Adrenal gland (tissue), 5 donors: ENCODE data around the gene FAM234A.

Experiments used
- POLR2A ChIP-seq, 2 donors: fragments of 450-650 bp; IDR thresholded peaks; one replicate each; pipeline ENCODE4 v1.6.1; 2017; ENCODE audit warnings: antibody characterized with exemption in 2 of 2, mild to moderate bottlenecking in 2 of 2, moderate library complexity in 1 of 2
- TF ChIP-seq, protein P1 (sequence below), 6 experiments: fragments of 450-650 bp in 4 of 6; fragments of 200-600 bp in 2 of 6; sonication (generic) in 1 of 6; IDR thresholded peaks; 1 replicate in 5 of 6; 2 replicates in 1 of 6; pipeline versions ENCODE4 v1.5.1 to v1.8.0; 2016 to 2021; ENCODE audit warnings: antibody characterized with exemption in 6 of 6, mild to moderate bottlenecking in 2 of 6, moderate library complexity in 1 of 6
- donor health status: DM: no; HTN: no; CAD: no.

DNA sequence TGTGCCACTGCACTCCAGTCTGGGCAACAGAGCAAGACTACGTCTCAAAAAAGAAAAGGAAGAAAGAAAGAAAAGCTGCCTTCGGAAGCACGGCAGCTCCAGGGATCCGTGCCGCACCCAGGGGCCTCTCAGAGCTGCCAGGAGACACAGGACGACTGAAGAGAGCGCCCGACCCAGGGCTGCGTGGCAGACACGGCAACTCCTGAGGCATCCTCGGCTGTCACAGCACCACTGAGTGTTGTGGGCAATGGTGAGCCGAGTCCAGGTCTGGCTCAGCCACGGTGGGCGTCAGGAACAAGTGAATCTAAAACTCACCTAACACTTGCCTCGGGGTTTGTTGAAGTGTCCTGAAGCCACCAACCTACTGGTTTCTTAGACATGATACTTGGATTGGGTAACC lies 77.1 kb downstream of the FAM234A start:
- TF ChIP-seq, protein P1, sequence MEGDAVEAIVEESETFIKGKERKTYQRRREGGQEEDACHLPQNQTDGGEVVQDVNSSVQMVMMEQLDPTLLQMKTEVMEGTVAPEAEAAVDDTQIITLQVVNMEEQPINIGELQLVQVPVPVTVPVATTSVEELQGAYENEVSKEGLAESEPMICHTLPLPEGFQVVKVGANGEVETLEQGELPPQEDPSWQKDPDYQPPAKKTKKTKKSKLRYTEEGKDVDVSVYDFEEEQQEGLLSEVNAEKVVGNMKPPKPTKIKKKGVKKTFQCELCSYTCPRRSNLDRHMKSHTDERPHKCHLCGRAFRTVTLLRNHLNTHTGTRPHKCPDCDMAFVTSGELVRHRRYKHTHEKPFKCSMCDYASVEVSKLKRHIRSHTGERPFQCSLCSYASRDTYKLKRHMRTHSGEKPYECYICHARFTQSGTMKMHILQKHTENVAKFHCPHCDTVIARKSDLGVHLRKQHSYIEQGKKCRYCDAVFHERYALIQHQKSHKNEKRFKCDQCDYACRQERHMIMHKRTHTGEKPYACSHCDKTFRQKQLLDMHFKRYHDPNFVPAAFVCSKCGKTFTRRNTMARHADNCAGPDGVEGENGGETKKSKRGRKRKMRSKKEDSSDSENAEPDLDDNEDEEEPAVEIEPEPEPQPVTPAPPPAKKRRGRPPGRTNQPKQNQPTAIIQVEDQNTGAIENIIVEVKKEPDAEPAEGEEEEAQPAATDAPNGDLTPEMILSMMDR (IDR thresholded peaks at IDR 0.05): no peak
- TF ChIP-seq POLR2A (IDR thresholded peaks at IDR 0.05): no peak
